Hematopoietic multipotent progenitor cell (in vitro differentiated cells): ENCODE results near the gene SLC10A7. TPM values are rescaled to one million over a fixed set of nuclear protein-coding genes. Genes with fewer than 3 reads are reported as not detected.

Experiments
- DNase-seq, 3 donors: peaks; one replicate each; pipeline ENCODE4 v3.0.0-alpha.2; 2011 to 2015; ENCODE audit warnings: low read depth in 2 of 3, low spot score in 2 of 3
- small RNA-seq: library from RNA; depleted of rRNA; stranded (forward); fragments of <200 nt; gene quantifications from one replicate; pipeline ENCODE3, GENCODE V24; 2012
- total RNA-seq: library from RNA; depleted of rRNA; stranded (reverse); fragments of >200 nt; gene quantifications from one replicate; pipeline ENCODE4 v1.2.3, GENCODE V29; 2012

Gene SLC10A7
- total RNA-seq, 1 donor = 10.5 TPM

- no peak for DNase-seq
These were observed 286.0 kb downstream of the SLC10A7 start for GRCh38 chr4:146235654-146236177.

- no peak for DNase-seq
These were observed 289.5 kb downstream of the SLC10A7 start for GRCh38 chr4:146232131-146232722.

GRCh38 chr4:146229406-146229805 lies 292.3 kb downstream of the SLC10A7 start:
- no peak for DNase-seq

- no peak for DNase-seq
These were observed 297.3 kb downstream of the SLC10A7 start for GRCh38 chr4:146224326-146224966.

- no peak for DNase-seq
These were observed 299.4 kb downstream of the SLC10A7 start for GRCh38 chr4:146222313-146222712.

- no peak for DNase-seq
These were observed 307.5 kb downstream of the SLC10A7 start, which contains the start of gene REELD1 for GRCh38 chr4:146214238-146214637. TSS of gene REELD1 (plus strand) at chr4:146214538. CDS start at chr4:146216953, 2,415 bp downstream.

GRCh38 chr4:146212781-146213180 lies 309.0 kb downstream of the SLC10A7 start:
- DNase-seq = no peak

- no peak for DNase-seq
These were observed 310.3 kb downstream of the SLC10A7 start for GRCh38 chr4:146211440-146211839.

- DNase-seq = no peak
These were observed 310.9 kb downstream of the SLC10A7 start for GRCh38 chr4:146210890-146211289.

GRCh38 chr4:146207410-146207809 lies 314.3 kb downstream of the SLC10A7 start:
- no peak for DNase-seq

Small RNA genes lying within 50 kb of the gene (small RNA-seq; reads per million reads assigned to genes)
- not detected for gene MIR7849

Other genes with a start within 250 kb of the SLC10A7 start
- gene POU4F2, start 117.0 kb upstream of the SLC10A7 start, total RNA-seq = not detected